GM19193 (cell line): ENCODE measurements around the gene GBA2.
A peak's percentile ranks its signal among the peaks of the same experiment; 100 is the strongest.

Experiments
- POLR2A ChIP-seq: IDR thresholded peaks from 4 replicates; pipeline ENCODE4 v1.6.1; 2011; ENCODE audit not compliant: insufficient read depth, insufficient read length; ENCODE audit errors: extremely low read depth

The GBA2 gene

GRCh38 chr9:35718721-35719511 is 30.1 kb downstream of the GBA2 start:
- no peak for TF ChIP-seq POLR2A

GRCh38 chr9:35717132-35717870 is 31.7 kb downstream of the GBA2 start:
- no peak for TF ChIP-seq POLR2A

- peak; percentile 21 for TF ChIP-seq POLR2A
Measured at GRCh38 chr9:35716230-35716629, 32.8 kb downstream of the GBA2 start.

GRCh38 chr9:35714579-35715252 is 34.3 kb downstream of the GBA2 start:
- no peak for TF ChIP-seq POLR2A

- TF ChIP-seq POLR2A = no peak
Measured at GRCh38 chr9:35714123-35714522, 34.9 kb downstream of the GBA2 start.

GRCh38 chr9:35713578-35713977 is 35.5 kb downstream of the GBA2 start:
- TF ChIP-seq POLR2A = no peak

- TF ChIP-seq POLR2A = no peak
Measured at GRCh38 chr9:35712762-35713400, 36.1 kb downstream of the GBA2 start.

GRCh38 chr9:35711501-35712428 is 37.3 kb downstream of the GBA2 start:
- no peak for TF ChIP-seq POLR2A

GRCh38 chr9:35710818-35711500 is 38.1 kb downstream of the GBA2 start:
- no peak for TF ChIP-seq POLR2A

GRCh38 chr9:35708146-35708545 is 40.9 kb downstream of the GBA2 start:
- no peak for TF ChIP-seq POLR2A

- TF ChIP-seq POLR2A = no peak
Measured at GRCh38 chr9:35706951-35707350, 42.1 kb downstream of the GBA2 start.

GRCh38 chr9:35705836-35706430 is 43.1 kb downstream of the GBA2 start:
- TF ChIP-seq POLR2A = no peak

GRCh38 chr9:35705372-35705771 is 43.7 kb downstream of the GBA2 start:
- TF ChIP-seq POLR2A = no peak
